IPS-NIHi11 (cell line): Measurements from ENCODE around the gene CNTNAP2.
"Not testable (repeated sequence)": the region's sequence is repeated elsewhere in the genome, so short reads cannot be mapped to it uniquely, and the experiment has no call there.

Source experiments
- DNase-seq: peaks from one replicate; pipeline ENCODE4 v3.0.0; 2012; ENCODE audit warnings: mixed read lengths, low spot score

The CNTNAP2 gene

DNA sequence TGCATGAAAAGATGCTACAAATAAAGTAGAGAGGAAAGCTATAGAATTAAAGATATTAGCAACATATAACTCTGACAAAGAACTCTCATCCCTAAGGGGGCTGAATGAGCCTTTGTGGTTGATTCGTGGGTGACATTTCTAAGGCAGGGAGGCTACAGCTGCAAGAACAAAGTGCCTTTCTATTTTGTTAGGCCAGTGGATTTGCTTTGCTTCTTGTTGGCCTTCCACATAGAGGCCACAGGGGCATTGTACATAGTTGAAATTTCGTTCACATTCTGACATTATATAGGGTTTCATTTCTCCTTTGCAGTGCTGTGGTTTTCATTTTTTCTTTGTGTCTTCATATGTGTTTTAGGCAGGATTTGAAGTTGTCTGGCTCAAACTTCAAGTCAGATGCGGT is 1654.7 kb downstream of the CNTNAP2 start:
- no peak for DNase-seq

- no peak for DNase-seq
Measured at GRCh38 chr7:147774461-147774860, 1657.9 kb downstream of the CNTNAP2 start.

GRCh38 chr7:147775516-147776284 is 1659.1 kb downstream of the CNTNAP2 start:
- no peak for DNase-seq

- DNase-seq = no peak
Measured at GRCh38 chr7:147777309-147777708, 1660.7 kb downstream of the CNTNAP2 start.

GRCh38 chr7:147779949-147780348 is 1663.3 kb downstream of the CNTNAP2 start:
- no peak for DNase-seq

GRCh38 chr7:147796581-147796980 is 1680.0 kb downstream of the CNTNAP2 start:
- no peak for DNase-seq

DNA sequence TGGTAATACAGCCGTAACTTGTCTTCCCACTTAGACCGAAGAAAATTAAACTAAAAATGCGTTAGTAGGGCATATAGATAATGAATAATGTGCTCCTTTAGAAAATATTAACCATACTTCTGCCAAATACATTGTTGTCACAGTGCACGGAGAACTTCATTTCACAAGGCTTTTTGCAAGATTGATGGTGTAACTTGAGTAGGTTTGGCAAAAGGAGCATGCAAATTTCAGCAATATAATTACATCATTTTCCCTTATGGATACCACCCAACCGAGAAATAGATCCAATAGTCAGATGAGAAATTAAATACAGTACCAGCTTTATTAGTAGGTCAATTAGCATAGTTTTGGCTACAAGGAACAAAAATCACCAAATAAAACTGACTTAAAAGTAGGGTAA is 1681.4 kb downstream of the CNTNAP2 start:
- DNase-seq = no peak

GRCh38 chr7:147801762-147802161 is 1685.2 kb downstream of the CNTNAP2 start:
- DNase-seq = not testable (repeated sequence)

DNA sequence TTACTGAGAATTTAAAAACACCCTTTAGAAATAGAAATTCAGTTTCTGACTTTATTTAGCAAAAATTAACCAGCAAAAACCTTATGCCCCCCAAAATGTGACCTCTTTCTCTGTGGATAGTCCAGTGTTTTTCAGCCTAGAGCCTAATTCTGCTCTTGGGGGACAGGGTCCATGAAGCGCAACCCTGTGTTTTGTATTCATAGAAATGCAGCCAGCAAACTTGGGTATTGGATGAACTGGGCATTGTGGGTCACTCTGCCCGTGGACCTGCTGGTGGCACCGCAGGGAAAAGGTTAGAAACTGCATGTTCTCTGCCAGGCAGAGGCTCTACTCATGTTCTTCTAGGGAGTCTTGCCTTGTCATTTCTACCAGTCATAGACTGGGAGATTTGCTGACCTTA is 1686.5 kb downstream of the CNTNAP2 start:
- no peak for DNase-seq

DNA sequence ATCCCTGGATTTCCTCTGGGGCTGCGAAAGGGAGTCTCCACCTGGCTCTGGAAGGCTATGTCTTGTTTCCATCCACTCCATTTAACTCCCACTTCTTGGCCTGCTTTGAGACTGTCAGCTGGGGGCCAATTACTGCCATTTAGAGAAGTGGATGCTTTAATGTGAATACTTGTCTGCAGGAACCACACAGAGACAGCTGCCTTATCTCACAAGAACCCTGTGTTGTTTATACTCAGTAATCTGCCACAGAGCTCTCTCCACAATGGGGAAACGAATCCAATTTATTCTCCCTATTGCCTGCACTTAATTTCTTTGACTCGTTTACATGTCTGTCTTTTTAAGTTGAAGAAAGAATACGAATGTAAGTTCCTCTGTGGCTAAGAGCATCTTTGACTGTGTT is 1687.0 kb downstream of the CNTNAP2 start:
- DNase-seq = no peak

GRCh38 chr7:147804032-147804431 is 1687.4 kb downstream of the CNTNAP2 start:
- no peak for DNase-seq

DNA sequence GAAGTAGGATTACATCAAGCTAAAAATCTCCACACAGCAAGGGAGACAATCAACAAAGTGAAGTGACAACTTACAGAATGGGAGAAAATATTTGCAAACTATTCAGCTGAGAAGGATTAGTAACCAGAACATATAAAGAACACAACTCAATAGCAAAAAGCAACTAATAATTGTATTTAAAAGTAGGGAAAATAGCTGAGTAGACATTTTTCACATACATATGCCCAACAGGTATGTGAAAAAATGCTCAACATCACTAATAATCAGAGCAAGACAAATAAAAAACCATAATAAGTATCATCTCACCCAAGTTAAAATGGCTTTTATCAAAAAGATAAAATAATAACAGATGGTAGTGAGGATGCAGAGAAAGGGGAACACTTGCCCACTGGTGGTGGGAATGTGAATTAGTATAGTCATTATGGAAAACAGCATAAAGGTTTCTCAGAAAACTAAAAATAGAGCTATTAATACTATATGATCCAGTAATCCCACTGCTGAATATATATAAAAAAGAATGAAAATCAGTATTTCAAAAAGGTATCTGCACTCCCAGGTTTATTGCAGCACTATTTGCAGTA is 1689.5 kb downstream of the CNTNAP2 start:
- DNase-seq = no peak

GRCh38 chr7:147809786-147810185 is 1693.2 kb downstream of the CNTNAP2 start:
- DNase-seq = no peak

- no peak for DNase-seq
Measured at GRCh38 chr7:147810269-147810668, 1693.7 kb downstream of the CNTNAP2 start.

DNA sequence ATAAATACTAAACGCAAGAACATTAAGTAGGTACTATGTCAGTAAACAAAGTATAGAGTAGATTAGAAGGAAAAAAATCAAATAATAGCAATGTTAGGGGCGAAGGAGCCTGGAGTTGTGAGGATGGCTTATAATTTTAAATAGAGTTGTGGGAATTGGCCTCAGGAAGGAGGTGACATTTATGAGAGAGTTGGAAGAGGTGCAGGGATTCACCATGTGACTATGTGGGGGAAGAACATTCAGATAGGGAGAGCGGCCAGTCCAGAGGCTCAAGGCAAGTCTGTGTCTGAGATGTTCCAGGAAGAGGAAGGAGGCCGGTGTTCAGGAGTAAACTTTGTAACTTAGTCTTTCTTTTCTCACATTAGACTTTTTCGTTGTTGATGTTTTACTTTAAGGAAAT is 1695.3 kb downstream of the CNTNAP2 start:
- DNase-seq = no peak

- DNase-seq = no peak
Measured at GRCh38 chr7:147813316-147813715, 1696.7 kb downstream of the CNTNAP2 start.

DNA sequence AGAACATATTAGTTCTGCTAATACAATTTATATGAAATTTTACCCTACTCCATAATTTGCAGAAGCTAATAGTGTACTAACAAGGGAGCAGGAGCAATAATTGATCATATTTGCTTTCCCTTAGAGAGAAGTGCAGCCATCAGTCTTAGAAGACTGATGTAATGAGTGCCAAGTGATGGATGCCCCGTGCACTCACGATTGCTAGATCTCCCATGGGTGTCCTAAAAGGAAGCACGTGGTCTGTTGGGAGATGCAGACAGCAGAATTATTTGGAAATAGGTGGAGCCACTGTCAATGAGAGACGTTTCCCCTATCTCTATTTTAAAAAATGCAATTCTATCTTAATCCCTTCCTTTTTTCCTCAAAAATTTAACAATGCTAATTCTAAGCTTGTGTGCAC is 1701.7 kb downstream of the CNTNAP2 start:
- DNase-seq = no peak

GRCh38 chr7:147824671-147825070 is 1708.1 kb downstream of the CNTNAP2 start:
- no peak for DNase-seq

DNA sequence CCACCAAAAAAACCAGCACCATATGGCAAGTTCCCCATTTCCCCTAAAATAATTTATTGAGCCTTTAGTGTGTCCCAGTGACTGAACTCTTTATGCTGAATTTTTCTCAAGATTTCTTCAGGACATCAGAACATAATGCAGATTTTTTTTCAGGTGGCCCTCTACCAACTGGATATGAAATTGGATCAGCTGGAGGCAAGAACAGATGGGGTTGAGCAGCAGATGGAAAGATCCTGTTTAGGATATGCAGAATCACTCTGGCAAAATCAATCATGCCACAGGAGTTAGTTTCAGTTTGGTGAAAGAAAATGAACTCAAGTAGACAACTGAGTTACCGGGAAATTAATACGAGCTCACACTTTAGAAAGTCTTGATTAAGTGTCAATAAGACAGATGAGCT is 1712.4 kb downstream of the CNTNAP2 start:
- DNase-seq = no peak

GRCh38 chr7:147833557-147833956 is 1717.0 kb downstream of the CNTNAP2 start:
- peak; percentile 45 for DNase-seq

DNA sequence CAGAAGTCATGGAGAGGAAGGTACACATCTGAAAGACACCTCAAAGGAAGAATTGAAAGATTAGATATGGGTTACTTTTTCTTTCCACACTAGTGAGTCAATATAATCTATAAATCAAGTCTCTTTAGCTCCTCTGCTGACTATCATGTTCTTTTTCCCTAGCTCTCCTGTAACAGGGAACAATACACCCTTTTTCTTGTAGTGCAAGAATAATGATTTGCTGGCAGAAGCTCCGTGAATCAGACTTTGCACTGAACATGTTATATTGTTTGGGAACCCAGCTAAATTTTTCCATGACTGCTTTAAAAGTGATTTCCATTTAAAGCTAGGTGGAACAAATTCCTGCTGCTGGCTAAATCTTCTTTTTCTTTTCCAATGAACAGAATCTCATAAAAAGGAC is 1717.4 kb downstream of the CNTNAP2 start:
- no peak for DNase-seq

- DNase-seq = no peak
Measured at GRCh38 chr7:147852833-147853232, 1736.2 kb downstream of the CNTNAP2 start.

DNA sequence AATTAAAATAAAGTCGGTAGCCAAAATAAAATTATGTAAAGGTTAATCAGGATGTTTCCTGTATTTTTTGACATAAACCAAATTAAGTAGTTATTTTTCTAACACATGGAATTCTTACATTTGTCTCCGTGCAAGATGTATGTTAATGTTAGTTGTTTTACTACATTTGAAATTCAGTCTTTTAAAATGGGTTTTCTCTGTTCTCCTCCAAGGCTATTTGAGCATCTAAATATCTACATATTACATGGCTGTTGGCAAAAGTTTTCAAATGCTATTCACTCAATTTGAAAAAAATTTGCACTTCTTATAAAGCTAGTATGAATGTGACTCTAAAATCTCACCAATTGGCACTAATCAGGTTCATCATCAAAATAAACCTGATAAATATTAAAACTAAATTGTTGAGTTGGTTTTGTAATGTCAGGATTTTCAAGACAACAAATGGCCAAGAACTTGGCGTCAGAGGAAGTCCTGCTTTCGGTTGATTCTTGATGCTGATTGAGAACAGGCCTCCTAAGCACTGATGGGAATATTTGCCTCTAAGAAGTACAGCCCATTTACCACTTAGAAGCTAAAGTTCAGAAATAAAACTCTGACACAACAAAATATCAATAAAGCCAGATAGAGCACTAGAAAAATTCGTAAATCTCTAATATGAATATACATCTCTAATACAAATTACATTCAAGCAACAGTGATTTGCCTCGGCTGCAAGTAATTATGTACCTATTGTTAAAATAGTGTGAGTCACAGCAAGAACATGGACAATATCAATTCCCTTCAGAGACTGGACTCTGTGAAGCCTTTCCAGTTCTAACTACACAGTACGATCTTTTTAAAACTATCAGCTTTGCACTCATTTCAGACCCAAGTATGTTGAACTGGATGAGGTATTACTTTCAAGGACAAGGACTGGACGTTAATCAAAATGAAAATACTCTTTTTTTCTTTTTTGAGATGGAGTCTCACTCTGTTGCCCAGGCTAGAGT is 1740.8 kb downstream of the CNTNAP2 start:
- no peak for DNase-seq
